ENCODE results near the gene GRIN3A. TPM values are rescaled to one million over a fixed set of nuclear protein-coding genes. Genes with fewer than 3 reads are reported as not detected.

The GRIN3A gene
- total and polyA plus RNA-seq, 2 of the 4 experiments (the other 2 are of a cell fraction), result not detected

DNA sequence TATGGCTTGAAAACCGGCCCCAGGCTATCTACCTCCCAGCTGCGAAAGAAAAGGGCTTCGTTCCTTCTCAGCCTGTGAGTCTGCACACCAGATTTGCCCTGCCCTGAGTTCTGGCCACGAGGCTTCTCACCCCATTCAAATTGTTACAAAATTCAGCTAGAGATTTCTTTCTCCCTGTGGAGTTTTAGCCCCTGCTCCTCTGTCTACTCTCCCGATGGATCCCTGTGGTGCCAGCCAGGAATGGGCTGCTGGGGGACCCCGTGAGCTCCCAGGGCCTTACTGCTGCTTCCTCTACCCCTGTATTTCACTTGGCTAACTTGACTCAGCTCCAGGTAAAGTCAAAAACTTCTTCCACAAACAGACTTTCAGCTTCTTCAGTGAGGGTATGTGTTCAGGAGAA is 214.1 kb downstream of the GRIN3A start:
- no peak overlapping the region for H3K9ac ChIP-seq (ENCODE audit: low read depth, low read length)
- H2AFZ ChIP-seq (replicated peaks; ENCODE audit: low read length, poor library complexity), result no peak overlapping the region
- no peak overlapping the region for H4K5ac ChIP-seq (ENCODE audit: low read depth, low read length)
- H3K27ac ChIP-seq (ENCODE audit: insufficient read depth, low read length), result no peak overlapping the region
- H4K20me1 ChIP-seq (ENCODE audit: insufficient read depth, low read length), result no peaks in the 10 kb centered on the region
- H4K8ac ChIP-seq (ENCODE audit: low read depth in 2 of 2, low read length in 2 of 2), result no peak overlapping the region
- H3K4me2 ChIP-seq (ENCODE audit: low read depth, low read length), result no peak overlapping the region
- no peaks in the 10 kb centered on the region for H3K36me3 ChIP-seq (ENCODE audit: control insufficient read depth, insufficient read depth, low read length)
- CTCF ChIA-PET, result no interaction called here
- H3K9me1 ChIP-seq (ENCODE audit: insufficient read depth, low read length), result no peaks in the 10 kb centered on the region
- no peak overlapping the region for H3K18ac ChIP-seq (ENCODE audit: low read depth, low read length)
- dilution Hi-C loops (cut with HindIII; ENCODE audit: low sequenced_read_pairs, unreplicated experiment) (no loop called here), intact Hi-C loops (cut with micrococcal nuclease) (no loop called here), in situ Hi-C loops (cut with MboI; ENCODE audit: low sequenced_read_pairs) (no loop called here)
- H3K9me3 ChIP-seq (ENCODE audit: control insufficient read depth, insufficient read depth, low read length), result no peaks in the 10 kb centered on the region
- H2AK5ac ChIP-seq (ENCODE audit: low read depth, low read length), result no peak overlapping the region
- H3K4ac ChIP-seq (ENCODE audit: low read depth, low read length), result no peak overlapping the region
- no peak overlapping the region for H4K91ac ChIP-seq (ENCODE audit: insufficient read depth, low read depth, low read length)
- TF ChIP-seq CEBPB (IDR thresholded peaks at IDR 0.05; ENCODE audit: low read depth, low read length) (no peak), MXI1 (IDR thresholded peaks at IDR 0.05; ENCODE audit: borderline replicate concordance, low read depth, low read length) (no peak), RCOR1 (IDR thresholded peaks at IDR 0.05; ENCODE audit: insufficient replicate concordance, low read length) (no peak), CHD1 (IDR thresholded peaks at IDR 0.05; ENCODE audit: low read depth, low read length) (no peak), MAFK (IDR thresholded peaks at IDR 0.05; ENCODE audit: low read depth, low read length) (no peak), USF2 (IDR thresholded peaks at IDR 0.05; ENCODE audit: low read depth, low read length) (no peak), POLR2A (IDR thresholded peaks at IDR 0.05; ENCODE audit: low read depth, low read length) (no peak), BHLHE40 (IDR thresholded peaks at IDR 0.05; ENCODE audit: low read depth, low read length) (no peak), RFX5 (IDR thresholded peaks at IDR 0.05; ENCODE audit: low read depth, low read length) (no peak), MAZ (IDR thresholded peaks at IDR 0.05; ENCODE audit: borderline replicate concordance, low read depth, low read length) (no peak), RAD21 (IDR thresholded peaks at IDR 0.05; ENCODE audit: low read length) (no peak), CTCF (conservative IDR thresholded peaks at IDR 0.05; ENCODE audit: low read depth, low read length) (no peak), FOS (IDR thresholded peaks at IDR 0.05; ENCODE audit: low read depth, low read length) (no peak), NFE2L2 (IDR thresholded peaks at IDR 0.05; ENCODE audit: low read depth, low read length) (no peak), SMC3 (IDR thresholded peaks at IDR 0.05; ENCODE audit: low read depth, low read length) (no peak)
- TF ChIP-seq, protein P1, sequence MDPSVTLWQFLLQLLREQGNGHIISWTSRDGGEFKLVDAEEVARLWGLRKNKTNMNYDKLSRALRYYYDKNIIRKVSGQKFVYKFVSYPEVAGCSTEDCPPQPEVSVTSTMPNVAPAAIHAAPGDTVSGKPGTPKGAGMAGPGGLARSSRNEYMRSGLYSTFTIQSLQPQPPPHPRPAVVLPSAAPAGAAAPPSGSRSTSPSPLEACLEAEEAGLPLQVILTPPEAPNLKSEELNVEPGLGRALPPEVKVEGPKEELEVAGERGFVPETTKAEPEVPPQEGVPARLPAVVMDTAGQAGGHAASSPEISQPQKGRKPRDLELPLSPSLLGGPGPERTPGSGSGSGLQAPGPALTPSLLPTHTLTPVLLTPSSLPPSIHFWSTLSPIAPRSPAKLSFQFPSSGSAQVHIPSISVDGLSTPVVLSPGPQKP (IDR thresholded peaks at IDR 0.05; ENCODE audit: borderline replicate concordance, low read depth, low read length), result no peak
- no peaks in the 10 kb centered on the region; the same call in 1 of the 2 replicates for H3K27me3 ChIP-seq (ENCODE audit: control insufficient read depth, insufficient read depth, low read length)
- H2BK15ac ChIP-seq (ENCODE audit: low read depth, low read length), result no peak overlapping the region
- no peak overlapping the region for H2BK120ac ChIP-seq (ENCODE audit: low read depth, low read length)
- no peak overlapping the region for H2BK20ac ChIP-seq (ENCODE audit: low read depth, low read length)
- 87% methylated on average over 4 of the region's 6 CpGs; no CpG with 5 or more reads in 1 of the 2 experiments for WGBS, 2 experiments (ENCODE audit: extremely low coverage in 2 of 2, insufficient read length in 1 of 2)
- DNase-seq, result no peak
- no peak overlapping the region for H3K56ac ChIP-seq (ENCODE audit: extremely low read depth, insufficient read depth, low read length)
- H3K23ac ChIP-seq (ENCODE audit: low read depth, low read length), result no peak overlapping the region
- no peaks in the 10 kb centered on the region for H3K79me1 ChIP-seq (ENCODE audit: low read depth in 1 of 2, low read length in 2 of 2)
- POLR2A ChIA-PET (ENCODE audit: unreplicated experiment), result no interaction called here
- BruUV-seq (replicated peaks), result no TSS peak
- H3K4me1 ChIP-seq (ENCODE audit: control insufficient read depth, insufficient read depth, low read length), result no peaks in the 10 kb centered on the region
- H3K14ac ChIP-seq (replicated peaks; ENCODE audit: low read depth, low read length), result no peak overlapping the region
- no peak overlapping the region for H2AK9ac ChIP-seq (replicated peaks; ENCODE audit: low read depth, low read length, poor library complexity)
- H3K4me3 ChIP-seq (ENCODE audit: insufficient read depth, low read depth, low read length), result no peak overlapping the region
- no peak for ATAC-seq (ENCODE audit: low read depth)
- no peak overlapping the region for H2BK5ac ChIP-seq (ENCODE audit: low read depth, low read length, poor library complexity, severe bottlenecking)
